K562 (cell line): ENCODE results near the gene CHSY1. TPM values are rescaled to one million over a fixed set of nuclear protein-coding genes. Genes with fewer than 3 reads are reported as not detected.

Experiments used
- BRD9 ChIP-seq: fragments of 450-650 bp; IDR thresholded peaks from 2 replicates; pipeline ENCODE4 v1.6.1; 2018; ENCODE audit warnings: low read depth; ENCODE audit not compliant: partially characterized antibody
- BRF1 ChIP-seq: IDR thresholded peaks from 3 replicates; pipeline ENCODE4 v1.6.1; 2011; ENCODE audit warnings: borderline replicate concordance, mild to moderate bottlenecking; ENCODE audit not compliant: insufficient read length; ENCODE audit errors: extremely low read depth
- CBX8 ChIP-seq: fragments of 200-600 bp; sonication (generic); IDR thresholded peaks from 2 replicates; pipeline ENCODE4 v1.6.1; 2012; ENCODE audit warnings: borderline replicate concordance, mixed run types, low read depth, mild to moderate bottlenecking, moderate library complexity, mixed read lengths, low read length, control low read depth, inconsistent platforms; ENCODE audit not compliant: poor library complexity, severe bottlenecking; ENCODE audit errors: extremely low read depth
- CXXC5 ChIP-seq: fragments of 250-450 bp; sonication (Bioruptor Pico); IDR thresholded peaks from 2 replicates; pipeline ENCODE4 v1.8.0; 2022; ENCODE audit warnings: inconsistent platforms, mild to moderate bottlenecking, moderate library complexity
- DACH1 ChIP-seq: fragments of 450-650 bp; IDR thresholded peaks from 2 replicates; pipeline ENCODE4 v1.6.1; 2018; ENCODE audit not compliant: partially characterized antibody
- GTF3C2 ChIP-seq: IDR thresholded peaks from 3 replicates; pipeline ENCODE4 v1.6.1; 2011; ENCODE audit warnings: borderline replicate concordance, mild to moderate bottlenecking, moderate library complexity; ENCODE audit not compliant: insufficient read length; ENCODE audit errors: extremely low read depth
- HNRNPL ChIP-seq: fragments of 200-400 bp; formaldehyde crosslinking; IDR thresholded peaks from 2 replicates; pipeline ENCODE4 v1.6.1; 2017; ENCODE audit warnings: low read depth, mild to moderate bottlenecking, low read length
- RFX7 ChIP-seq: fragments of 250-450 bp; sonication (Bioruptor Pico); IDR thresholded peaks from 2 replicates; pipeline ENCODE4 v1.5.1; 2021; ENCODE audit warnings: mild to moderate bottlenecking
- TBL1XR1 ChIP-seq, 2 experiments: IDR thresholded peaks; 2 replicates each; pipeline ENCODE4 v1.6.1; 2012; ENCODE audit warnings: improper control_type of control experiment in 2 of 2, low read length in 2 of 2, mild to moderate bottlenecking in 1 of 2
- THAP12 ChIP-seq: fragments of 250-450 bp; sonication (Bioruptor Pico); IDR thresholded peaks from 2 replicates; pipeline ENCODE4 v1.9.0; 2021; ENCODE audit warnings: mild to moderate bottlenecking, inconsistent platforms
- XRCC3 ChIP-seq: fragments of 450-650 bp; IDR thresholded peaks from 2 replicates; pipeline ENCODE4 v1.6.1; 2017; ENCODE audit warnings: mild to moderate bottlenecking, moderate library complexity
- ZC3H11A ChIP-seq: IDR thresholded peaks from 2 replicates; pipeline ENCODE4 v1.6.1; 2012; ENCODE audit warnings: low read depth, low read length, improper control_type of control experiment
- ZNF174 ChIP-seq: fragments of 250-450 bp; sonication (Bioruptor Pico); IDR thresholded peaks from 2 replicates; pipeline ENCODE4 v1.4.0; 2020; ENCODE audit warnings: mild to moderate bottlenecking
- ZNF311 ChIP-seq: fragments of 250-450 bp; sonication (Bioruptor Pico); IDR thresholded peaks from 2 replicates; pipeline ENCODE4 v1.4.0; 2020; ENCODE audit warnings: mild to moderate bottlenecking, moderate library complexity
- polyA plus RNA-seq, 8 experiments: library from polyadenylated mRNA; depleted of rRNA in 4 of 8; stranded (reverse) in 5 of 8; unstranded in 3 of 8; fragments of >200 nt; fragmentation: Nextera tagmentation in 2 of 8; fragmentation: Illumina TruSeq in 1 of 8; extraction: Ambion mirVana in 2 of 8; extraction: Trizol in 1 of 8; gene quantifications; 2 replicates each; pipeline versions ENCODE4 v1.2.1 to v1.2.3, GENCODE V29; 2011 to 2014; ENCODE audit warnings: inconsistent platforms in 1 of 8, missing spikeins in 1 of 8
- total RNA-seq, 7 experiments: library from RNA; depleted of rRNA in 6 of 7; stranded (reverse); fragments of >200 nt in 6 of 7; fragmentation: Illumina TruSeq in 2 of 7; extraction: Trizol in 2 of 7; gene quantifications; 2 replicates each; pipeline versions ENCODE4 v1.2.1 to v1.2.3, GENCODE V29; 2011 to 2021; ENCODE audit warnings: low replicate concordance in 1 of 7
- TF ChIP-seq, protein P1 (sequence below), 2 experiments: IDR thresholded peaks; 2 replicates each; pipeline ENCODE4 v1.6.1; 2012; ENCODE audit warnings: improper control_type of control experiment in 2 of 2, low read depth in 2 of 2, low read length in 2 of 2, borderline replicate concordance in 1 of 2
- TF ChIP-seq, protein P2 (sequence below): fragments of 450-650 bp; IDR thresholded peaks from 2 replicates; pipeline ENCODE4 v1.6.1; 2016; ENCODE audit warnings: mild to moderate bottlenecking

The CHSY1 gene
- total and polyA plus RNA-seq, 9 of the 15 experiments (the other 6 are each of a cell fraction or from before 2014, with no cell fraction given) = 7.0 to 16.4 (median 13.4) TPM

GRCh38 chr15:101148881-101149664, 102.8 kb downstream of the CHSY1 start (continued):
- TF ChIP-seq ZNF174 (CRISPR knock-in tag) (no peak), ZC3H11A (no peak), BRF1 (no peak), RFX7 (CRISPR knock-in tag) (no peak), GTF3C2 (no peak), XRCC3 (no peak), TBL1XR1 (IDR thresholded peaks at IDR 0.05; ENCODE audit: low read length in 2 of 2) (peak in 1 of 2 experiments; percentile 66; a peak in 2 of 4 replicates), DACH1 (no peak), BRD9 (no peak), CBX8 (no peak), THAP12 (CRISPR knock-in tag) (no peak), CXXC5 (CRISPR knock-in tag) (peak; percentile 12; the same call in 1 of the 2 replicates), HNRNPL (no peak), ZNF311 (no peak)
- TF ChIP-seq, protein P1, sequence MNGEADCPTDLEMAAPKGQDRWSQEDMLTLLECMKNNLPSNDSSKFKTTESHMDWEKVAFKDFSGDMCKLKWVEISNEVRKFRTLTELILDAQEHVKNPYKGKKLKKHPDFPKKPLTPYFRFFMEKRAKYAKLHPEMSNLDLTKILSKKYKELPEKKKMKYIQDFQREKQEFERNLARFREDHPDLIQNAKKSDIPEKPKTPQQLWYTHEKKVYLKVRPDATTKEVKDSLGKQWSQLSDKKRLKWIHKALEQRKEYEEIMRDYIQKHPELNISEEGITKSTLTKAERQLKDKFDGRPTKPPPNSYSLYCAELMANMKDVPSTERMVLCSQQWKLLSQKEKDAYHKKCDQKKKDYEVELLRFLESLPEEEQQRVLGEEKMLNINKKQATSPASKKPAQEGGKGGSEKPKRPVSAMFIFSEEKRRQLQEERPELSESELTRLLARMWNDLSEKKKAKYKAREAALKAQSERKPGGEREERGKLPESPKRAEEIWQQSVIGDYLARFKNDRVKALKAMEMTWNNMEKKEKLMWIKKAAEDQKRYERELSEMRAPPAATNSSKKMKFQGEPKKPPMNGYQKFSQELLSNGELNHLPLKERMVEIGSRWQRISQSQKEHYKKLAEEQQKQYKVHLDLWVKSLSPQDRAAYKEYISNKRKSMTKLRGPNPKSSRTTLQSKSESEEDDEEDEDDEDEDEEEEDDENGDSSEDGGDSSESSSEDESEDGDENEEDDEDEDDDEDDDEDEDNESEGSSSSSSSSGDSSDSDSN (IDR thresholded peaks at IDR 0.05; ENCODE audit: borderline replicate concordance in 1 of 2, low read depth in 2 of 2, low read length in 2 of 2) = no peak
- TF ChIP-seq, protein P2, sequence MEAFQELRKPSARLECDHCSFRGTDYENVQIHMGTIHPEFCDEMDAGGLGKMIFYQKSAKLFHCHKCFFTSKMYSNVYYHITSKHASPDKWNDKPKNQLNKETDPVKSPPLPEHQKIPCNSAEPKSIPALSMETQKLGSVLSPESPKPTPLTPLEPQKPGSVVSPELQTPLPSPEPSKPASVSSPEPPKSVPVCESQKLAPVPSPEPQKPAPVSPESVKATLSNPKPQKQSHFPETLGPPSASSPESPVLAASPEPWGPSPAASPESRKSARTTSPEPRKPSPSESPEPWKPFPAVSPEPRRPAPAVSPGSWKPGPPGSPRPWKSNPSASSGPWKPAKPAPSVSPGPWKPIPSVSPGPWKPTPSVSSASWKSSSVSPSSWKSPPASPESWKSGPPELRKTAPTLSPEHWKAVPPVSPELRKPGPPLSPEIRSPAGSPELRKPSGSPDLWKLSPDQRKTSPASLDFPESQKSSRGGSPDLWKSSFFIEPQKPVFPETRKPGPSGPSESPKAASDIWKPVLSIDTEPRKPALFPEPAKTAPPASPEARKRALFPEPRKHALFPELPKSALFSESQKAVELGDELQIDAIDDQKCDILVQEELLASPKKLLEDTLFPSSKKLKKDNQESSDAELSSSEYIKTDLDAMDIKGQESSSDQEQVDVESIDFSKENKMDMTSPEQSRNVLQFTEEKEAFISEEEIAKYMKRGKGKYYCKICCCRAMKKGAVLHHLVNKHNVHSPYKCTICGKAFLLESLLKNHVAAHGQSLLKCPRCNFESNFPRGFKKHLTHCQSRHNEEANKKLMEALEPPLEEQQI = no peak
